Measurements from ENCODE around the gene MC1R.
"Not testable (repeated sequence)": the region's sequence is repeated elsewhere in the genome, so short reads cannot be mapped to it uniquely, and the experiment has no call there.

MC1R gene

GRCh38 chr16:89914642-89915285, 3.9 kb upstream of the MC1R start:
- DNase-seq: not testable (repeated sequence)

DNA sequence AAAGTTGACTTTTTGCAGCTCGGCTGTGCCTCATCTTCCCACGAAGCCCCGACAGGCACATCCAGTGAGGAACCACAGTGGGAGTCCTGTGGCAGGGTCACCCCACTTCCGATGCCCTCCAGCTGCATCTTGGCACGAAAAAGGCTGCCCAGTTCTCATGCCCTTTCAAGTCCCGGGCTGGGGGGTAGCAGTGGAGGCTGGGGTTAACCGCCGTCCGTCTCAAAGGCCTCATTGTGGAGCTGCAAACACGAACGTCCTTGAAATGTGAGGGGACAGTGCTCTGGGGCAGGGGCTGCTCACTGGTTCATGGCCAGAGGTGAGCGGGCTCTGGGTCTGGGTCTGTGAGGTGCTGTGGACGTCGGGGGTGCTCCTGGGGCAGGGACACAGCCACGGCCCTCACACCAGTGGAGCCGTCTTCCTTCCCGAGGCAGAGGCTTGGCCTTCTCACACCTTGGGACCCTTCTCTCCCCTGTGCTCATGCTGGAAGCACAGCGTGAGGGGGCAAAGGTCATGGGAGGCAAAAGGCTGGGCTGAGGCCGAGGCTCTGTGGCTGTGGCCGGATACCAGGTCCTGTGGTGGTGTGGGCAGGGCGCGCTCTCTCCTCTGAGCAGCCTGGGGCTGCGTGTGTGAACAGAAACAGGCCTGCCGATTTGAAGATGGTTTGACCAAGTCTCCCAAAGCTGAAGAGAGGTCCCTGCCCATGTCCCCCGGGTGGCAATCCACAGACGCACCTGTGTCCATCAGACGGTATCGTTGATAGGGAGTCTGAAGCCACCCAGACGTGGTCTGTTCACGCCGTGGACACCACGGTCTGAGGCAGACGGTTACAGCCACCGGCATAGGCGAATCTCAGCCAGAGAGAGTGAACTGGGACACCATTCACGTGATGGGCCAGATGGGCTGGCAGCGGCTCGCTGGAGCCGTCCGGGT, 3.1 kb upstream of the MC1R start:
- no peak for DNase-seq

- peak; percentile 89 for DNase-seq
Measured at GRCh38 chr16:89917773-89918452, 749 bp upstream of the MC1R start.

DNA sequence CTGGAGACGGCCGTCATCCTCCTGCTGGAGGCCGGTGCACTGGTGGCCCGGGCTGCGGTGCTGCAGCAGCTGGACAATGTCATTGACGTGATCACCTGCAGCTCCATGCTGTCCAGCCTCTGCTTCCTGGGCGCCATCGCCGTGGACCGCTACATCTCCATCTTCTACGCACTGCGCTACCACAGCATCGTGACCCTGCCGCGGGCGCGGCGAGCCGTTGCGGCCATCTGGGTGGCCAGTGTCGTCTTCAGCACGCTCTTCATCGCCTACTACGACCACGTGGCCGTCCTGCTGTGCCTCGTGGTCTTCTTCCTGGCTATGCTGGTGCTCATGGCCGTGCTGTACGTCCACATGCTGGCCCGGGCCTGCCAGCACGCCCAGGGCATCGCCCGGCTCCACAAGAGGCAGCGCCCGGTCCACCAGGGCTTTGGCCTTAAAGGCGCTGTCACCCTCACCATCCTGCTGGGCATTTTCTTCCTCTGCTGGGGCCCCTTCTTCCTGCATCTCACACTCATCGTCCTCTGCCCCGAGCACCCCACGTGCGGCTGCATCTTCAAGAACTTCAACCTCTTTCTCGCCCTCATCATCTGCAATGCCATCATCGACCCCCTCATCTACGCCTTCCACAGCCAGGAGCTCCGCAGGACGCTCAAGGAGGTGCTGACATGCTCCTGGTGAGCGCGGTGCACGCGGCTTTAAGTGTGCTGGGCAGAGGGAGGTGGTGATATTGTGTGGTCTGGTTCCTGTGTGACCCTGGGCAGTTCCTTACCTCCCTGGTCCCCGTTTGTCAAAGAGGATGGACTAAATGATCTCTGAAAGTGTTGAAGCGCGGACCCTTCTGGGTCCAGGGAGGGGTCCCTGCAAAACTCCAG, 1.1 kb downstream of the MC1R start:
- no peak for DNase-seq

- no peak for DNase-seq
Measured at GRCh38 chr16:89920723-89921122, 2.1 kb downstream of the MC1R start.

GRCh38 chr16:89921131-89921701, 2.6 kb downstream of the MC1R start:
- no peak for DNase-seq

GRCh38 chr16:89921702-89922476, 3.2 kb downstream of the MC1R start:
- peak; percentile 25 for DNase-seq

DNA sequence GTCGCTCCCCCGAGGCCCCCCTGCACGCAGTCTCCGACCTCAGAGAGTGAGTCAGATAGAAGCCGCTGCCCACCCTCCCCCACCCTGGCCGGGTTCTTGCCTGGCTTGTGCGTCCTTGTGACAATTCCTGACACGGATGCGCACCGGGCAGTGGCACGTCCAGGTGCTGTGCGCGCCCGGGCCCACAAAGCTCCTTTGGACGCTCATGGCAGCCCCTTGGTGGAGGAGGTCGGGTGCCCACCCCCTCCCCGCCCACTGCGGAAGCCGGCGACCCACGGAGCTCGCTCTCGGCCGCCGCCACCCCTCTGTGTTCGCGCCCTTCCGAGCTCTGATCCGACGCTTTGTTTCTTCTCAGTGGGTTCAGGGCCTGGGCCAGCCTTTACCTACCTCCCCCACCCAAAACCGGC, 3.8 kb downstream of the MC1R start:
- peak; percentile 68 for DNase-seq

DNA sequence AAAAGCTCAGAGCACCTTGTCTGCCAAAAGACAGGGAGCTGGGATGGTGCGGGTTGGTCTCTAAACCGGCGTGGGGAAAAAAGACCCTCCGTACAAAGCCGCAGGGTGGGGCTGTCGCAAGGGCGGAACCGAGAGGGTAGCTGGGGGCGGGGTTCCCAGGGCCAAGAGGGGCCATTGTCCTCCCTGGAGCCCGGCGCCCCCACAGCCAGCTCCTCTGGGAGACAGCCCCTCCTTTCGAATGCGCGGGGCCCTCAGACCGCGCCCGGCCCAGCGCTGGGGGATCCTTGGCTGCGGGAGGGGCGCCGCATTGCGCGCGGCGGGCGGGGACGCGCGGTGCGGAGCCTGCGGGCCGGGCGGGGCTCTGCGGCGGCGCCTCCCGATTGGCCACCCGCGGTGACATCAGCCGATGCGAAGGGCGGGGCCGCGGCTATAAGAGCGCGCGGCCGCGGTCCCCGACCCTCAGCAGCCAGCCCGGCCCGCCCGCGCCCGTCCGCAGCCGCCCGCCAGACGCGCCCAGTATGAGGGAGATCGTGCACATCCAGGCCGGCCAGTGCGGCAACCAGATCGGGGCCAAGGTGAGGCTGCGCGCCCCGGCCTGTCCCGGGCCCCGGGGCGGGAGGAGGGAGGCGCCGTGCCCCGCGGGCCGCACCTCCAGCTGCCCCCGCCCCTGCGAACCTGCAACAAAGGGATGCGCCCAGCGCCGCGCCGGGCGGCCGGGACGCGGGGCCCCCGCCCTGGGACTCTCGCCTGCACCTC, 4.4 kb downstream of the MC1R start, which contains the start of gene TUBB3:
TUBB3 (plus strand) TSS at position 459 of the 756 bp plus-strand sequence; CDS start at position 519, 60 bp downstream.
- peak; percentile 86 for DNase-seq

DNA sequence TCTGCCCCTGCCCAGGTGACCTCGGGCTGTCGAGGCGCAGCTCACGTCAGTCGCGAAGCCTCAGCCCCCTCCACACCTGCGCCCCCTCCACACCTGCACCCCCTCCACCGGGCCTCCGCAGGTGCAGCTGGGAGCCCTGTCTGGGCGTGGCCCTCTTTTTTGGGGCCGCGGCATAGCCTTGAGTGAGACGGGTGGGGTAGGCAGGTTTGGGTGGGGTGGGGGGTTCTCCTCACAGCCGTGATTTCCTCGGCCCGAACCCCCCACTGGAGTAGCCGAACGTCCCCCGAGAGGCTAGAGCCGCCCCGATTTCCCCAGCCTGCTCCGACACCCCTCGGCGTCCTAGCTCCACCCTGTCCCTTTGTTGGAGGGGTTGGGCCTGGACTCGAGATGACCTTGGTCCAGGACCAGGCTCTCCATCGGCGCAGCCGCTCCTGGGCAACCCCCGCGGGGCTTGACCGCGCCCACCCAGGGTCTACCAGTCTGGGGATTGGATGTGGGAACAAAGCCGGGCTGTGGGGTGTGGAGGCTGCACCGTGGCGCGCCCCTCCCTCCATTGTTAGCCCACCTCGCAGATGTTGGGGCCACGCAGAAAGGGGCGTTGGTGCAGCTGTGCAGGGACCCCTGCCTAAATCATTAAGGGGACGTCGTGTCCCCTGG, 5.1 kb downstream of the MC1R start:
- DNase-seq: peak; percentile 89

DNA sequence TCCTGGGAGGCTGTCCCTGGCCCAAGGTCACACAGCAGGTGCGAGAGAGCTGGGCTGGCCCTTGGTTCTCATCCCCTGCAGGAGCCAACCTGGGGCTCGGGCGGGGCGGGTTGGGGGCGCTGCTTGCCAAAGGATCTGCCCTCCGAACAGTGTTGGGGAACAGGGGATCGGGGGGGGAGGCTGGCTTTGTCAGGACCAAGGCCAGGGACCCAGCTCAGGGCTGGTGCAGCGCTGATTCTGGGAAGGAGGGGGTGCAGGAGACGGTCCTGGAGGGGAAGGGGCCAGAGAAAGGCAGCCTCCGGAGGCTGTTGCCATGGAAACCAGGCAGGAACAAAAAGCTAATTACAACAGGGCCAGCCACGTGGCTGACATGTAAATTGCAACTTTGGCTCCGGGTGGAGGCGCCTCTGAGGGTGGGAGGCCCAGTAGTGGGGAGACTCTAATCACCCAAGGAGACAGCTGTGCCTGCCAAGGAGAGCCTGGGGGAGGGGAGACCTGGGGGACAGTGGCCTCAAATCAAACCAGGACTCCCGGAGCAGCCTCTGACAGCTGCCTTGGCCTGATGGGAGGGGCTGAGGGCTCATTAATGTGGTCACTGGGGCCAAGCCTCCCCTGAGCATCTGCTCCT, 5.7 kb downstream of the MC1R start:
- DNase-seq: peak; percentile 83

DNA sequence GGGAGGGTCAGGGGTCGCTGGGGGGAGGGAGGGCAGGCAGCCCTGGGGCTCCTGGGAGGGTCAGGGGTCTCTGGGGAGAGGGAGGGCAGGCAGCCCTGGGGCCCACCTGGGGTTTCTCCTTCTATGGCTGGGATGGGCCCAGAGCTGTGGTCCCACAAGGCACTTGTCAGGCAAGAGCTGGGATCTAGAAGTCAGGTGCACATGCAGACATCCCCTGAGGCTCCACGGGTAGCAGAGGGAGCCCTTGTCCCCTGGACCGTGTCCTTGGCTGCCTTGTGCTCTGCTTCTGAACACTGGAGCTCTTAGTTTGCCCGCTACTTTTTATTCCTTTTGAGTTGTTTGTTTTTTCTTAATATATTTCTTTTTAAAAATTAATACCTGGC, 6.3 kb downstream of the MC1R start:
- DNase-seq: no peak

- peak; percentile 34 for DNase-seq
Measured at GRCh38 chr16:89925596-89926079, 7.0 kb downstream of the MC1R start.

GRCh38 chr16:89931305-89931896, 12.7 kb downstream of the MC1R start:
- DNase-seq: no peak

- DNase-seq: no peak
Measured at GRCh38 chr16:89931964-89932363, 13.3 kb downstream of the MC1R start.

GRCh38 chr16:89934019-89934418, 15.4 kb downstream of the MC1R start:
- not testable (repeated sequence) for DNase-seq

DNA sequence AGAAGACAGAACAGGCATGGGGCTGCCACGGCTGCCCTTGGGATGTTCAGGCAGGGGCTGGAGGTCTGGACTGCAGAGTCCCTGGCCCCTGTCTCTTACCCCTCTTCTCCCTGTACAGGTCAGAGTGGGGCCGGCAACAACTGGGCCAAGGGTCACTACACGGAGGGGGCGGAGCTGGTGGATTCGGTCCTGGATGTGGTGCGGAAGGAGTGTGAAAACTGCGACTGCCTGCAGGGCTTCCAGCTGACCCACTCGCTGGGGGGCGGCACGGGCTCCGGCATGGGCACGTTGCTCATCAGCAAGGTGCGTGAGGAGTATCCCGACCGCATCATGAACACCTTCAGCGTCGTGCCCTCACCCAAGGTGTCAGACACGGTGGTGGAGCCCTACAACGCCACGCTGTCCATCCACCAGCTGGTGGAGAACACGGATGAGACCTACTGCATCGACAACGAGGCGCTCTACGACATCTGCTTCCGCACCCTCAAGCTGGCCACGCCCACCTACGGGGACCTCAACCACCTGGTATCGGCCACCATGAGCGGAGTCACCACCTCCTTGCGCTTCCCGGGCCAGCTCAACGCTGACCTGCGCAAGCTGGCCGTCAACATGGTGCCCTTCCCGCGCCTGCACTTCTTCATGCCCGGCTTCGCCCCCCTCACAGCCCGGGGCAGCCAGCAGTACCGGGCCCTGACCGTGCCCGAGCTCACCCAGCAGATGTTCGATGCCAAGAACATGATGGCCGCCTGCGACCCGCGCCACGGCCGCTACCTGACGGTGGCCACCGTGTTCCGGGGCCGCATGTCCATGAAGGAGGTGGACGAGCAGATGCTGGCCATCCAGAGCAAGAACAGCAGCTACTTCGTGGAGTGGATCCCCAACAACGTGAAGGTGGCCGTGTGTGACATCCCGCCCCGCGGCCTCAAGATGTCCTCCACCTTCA, 16.2 kb downstream of the MC1R start:
- DNase-seq: no peak

- DNase-seq: not testable (repeated sequence)
Measured at GRCh38 chr16:89935620-89936019, 17.0 kb downstream of the MC1R start.

Data from COR-L47 (cell line).